Measurements from ENCODE around the gene ULK3.

The ULK3 gene

DNA sequence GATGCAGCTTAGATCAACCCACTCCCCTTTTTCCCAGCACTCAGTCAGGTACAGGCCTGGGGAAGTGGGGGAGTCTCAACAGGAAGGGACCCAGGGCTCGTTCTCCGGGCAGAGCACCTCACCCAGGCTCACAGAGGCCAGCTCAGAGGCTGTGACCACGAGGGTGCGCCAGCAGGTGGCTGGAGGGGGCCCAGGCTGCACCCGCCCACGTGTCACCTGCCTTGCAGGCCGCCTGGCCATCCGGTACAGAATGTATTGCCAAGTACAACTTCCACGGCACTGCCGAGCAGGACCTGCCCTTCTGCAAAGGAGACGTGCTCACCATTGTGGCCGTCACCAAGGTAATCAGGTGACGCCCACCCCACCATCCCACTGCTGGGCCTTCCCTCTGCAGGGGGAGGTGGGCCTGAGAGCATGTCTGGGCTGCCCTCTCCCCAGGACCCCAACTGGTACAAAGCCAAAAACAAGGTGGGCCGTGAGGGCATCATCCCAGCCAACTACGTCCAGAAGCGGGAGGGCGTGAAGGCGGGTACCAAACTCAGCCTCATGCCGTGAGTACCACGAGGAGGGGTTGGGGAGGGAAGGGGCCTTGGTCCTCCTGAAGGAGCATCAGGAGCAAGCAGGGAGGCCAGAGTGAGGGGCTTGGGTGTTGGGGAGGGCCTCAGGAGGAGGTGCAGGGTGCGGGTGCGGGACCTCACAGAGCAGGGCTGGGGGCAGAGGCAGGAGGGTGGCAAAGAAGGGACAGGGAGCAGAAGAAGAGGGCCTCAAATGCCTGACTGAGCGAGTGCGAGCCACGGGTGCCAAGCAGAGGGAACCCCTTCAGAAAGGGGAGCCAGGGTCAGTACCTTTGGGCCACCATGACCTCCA, 44.3 kb downstream of the ULK3 start:
- no peak for DNase-seq

DNA sequence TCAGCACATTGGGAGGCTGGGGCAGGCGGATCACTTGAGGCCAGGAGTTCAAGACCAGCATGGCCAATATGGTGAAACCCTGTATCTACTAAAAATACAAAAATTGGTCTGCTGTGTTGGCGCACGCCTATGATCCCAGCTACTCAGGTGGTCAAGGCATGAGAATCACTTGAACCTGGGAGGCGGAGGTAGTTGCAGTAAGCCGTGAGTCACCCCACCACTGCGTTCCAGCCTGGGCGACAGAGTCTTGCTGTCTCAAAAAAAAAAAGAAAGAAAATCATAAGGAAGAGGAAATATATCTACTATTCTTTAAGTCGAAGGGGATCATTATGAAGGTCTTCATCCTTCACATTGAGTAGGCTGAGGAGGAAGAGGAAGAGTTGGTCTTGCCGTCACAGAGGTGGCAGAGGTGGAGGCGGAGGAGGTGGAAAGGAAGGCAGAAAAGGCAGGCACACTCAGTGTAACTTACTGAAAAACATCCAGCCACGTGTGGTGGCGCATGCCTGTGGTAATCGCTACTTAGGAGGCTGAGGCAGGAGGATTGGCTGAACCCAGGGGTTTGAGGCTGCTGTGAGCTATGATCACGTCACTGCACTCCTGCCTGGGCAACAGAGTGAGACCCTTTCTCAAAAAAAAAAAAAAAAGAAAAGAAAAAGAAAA, 46.9 kb downstream of the ULK3 start:
- no peak for DNase-seq

DNA sequence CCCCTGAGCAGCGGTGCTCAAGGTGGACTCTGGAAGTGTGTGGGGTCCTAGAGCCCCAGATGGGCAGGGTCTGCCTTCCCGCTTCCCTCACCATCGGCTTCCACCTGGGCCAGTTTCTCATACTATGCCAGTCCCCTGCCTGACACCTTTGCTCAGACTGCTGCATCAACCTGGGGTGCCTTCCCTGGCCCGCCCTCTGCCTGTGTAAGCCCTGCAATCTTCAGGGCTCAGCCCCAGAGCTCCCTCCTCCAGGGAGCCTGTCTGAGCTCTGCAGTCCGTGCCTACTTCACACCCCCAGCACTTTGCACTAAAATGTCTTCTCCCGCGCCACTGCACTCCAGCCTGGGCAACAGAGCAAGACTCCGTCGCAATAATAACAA, 48.0 kb downstream of the ULK3 start:
- DNase-seq = no peak

DNA sequence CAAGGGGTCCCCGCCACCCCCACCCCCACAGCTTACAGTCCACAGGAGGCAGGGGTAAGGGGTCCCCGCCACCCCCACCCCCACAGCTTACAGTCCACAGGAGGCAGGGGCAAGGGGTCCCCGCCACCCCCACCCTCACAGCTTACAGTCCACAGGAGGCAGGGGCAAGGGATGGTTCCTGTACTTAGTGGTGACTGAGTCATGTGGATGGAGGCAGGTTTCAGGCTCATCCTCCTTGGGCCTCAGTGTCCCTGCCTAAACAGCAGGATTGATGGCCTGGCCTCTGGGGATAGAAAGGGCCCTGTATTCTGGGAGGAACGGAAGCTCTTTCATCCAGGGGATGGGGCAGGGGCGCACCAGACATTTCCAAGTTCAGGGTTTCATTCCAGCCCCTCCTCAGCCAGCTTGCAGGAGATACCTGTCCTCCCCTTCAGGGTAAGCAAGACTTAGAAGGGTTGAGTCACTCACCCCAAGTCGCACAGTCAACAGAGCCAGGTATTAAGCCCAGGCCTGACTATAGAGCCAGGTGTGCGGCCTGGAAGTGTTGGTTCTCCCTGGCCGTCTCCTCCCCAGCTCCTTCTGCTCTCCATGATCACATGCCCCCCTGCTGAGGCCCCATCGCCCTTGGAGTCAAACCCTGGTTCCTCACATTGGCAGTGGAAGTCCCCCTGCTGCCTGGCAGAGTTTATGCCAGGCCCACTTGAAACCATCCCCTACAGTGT, 48.5 kb downstream of the ULK3 start:
- DNase-seq = no peak

DNA sequence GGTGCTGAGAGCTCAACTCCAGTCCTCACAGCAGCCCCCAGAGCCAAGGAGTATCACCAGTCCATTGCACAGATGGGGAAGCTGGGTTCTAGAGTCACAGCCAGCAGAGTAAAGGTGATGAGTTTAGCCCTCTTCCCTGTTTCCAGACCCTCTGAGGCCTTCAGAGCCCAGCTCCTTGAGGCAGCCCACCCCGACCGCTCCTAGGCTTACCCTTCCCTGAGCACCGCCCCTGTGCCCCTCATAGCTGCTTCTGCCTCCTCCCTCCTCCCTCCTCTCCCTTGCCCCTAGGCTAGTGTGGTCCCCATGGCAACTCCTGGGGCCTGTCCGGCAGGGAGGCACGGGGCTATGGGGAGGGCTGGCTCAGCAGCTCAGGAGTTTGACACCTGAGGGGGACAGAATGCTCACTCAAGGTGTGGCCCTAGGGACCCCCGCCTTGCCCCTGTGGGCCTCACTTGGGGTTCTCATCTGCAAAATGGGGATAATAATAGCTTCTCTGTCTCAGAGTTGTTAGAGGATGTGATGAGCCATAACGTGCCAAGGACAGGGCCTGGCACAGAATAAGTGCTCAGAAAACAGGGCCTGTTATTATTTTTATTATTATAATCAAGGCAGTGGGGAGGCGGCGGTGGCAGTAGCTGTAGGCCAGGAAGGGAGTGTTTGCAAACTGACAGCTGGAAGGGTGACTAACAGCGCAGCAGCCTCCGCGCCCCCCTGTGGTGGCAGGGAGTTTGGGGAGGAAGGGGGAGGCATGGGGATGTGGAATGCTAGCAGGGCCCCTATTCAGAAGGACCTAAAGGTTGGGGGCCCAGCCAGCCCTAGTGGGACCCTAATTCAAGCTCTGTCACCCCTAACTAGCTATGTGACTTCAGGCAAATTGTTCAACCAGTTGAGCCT, 49.6 kb downstream of the ULK3 start:
- no peak for DNase-seq

DNA sequence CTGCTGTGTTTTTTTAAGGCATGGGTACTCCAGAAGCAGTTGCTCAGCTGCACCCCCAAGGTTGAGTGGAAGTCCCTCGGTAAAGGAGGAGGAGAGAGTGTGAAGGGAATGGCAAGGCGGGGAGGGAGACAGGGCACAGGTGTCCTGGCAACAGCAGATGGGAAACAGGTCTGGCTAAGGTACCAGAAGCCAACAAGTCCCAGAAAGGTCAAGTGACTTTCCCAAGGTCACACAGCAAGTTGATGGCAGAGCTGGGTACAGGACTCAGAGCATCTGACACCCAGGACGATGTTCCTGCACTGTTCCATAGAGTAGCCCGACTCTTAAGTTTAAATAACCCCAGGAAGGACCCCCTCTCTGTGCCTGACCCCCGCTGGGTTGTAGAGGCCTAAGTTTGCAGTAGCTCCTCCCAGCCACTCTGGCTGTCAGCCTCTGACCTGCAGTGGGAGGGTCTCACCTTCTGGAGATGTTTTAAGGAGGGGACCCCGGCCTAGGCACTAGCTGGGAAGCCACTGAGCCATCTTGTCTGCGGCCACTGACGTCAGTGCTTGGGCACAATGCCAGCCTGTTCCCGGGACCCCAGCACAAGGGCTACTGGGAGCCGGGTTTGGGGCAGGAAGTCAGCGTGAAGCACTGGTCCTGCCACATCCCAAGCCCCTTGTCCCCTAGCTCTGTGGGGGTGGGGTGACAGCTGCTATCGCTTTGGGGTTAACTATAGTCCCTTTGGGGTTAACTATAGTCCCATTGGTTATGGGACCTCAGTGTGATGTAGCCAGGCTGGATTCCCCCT, 50.5 kb downstream of the ULK3 start:
- DNase-seq = no peak

DNA sequence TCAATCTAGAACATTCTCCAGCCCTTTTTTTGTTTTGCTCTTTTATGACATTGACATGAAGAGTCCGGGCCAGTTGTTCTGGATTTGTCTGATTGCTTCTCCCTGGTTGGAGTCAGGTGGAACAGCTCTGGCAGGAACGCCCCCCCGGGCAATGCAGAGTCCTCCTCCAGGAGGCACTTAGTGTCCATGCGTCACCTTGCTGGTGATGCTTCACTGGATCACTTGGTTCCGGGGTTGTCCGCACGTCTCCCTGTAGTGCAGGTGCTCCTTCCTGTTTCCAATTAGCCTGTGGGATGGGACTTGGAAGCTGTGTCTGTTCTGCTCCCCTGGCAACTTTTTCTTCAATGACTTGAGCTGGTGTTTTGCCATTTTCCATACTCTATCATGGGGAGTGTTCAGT, 51.3 kb downstream of the ULK3 start:
- DNase-seq = no peak

DNA sequence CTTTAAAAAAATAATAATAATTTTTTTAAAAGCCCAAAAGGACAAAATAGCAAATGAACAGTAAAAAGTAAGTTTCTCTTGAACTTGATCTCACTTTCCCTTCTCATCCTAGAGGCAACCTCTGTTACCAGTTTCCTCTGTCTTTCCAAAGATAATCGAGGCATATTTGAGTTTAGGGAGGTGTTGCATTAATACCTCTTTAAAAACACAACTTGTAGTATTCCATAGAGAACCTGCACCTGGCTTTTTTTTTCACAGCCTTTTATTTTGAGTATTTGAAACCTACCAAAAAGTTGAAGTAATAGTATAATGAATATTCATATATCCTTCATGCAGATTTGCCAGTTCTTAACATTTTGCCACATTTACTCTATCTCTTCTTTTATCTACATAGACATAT, 51.9 kb downstream of the ULK3 start:
- DNase-seq = no peak

DNA sequence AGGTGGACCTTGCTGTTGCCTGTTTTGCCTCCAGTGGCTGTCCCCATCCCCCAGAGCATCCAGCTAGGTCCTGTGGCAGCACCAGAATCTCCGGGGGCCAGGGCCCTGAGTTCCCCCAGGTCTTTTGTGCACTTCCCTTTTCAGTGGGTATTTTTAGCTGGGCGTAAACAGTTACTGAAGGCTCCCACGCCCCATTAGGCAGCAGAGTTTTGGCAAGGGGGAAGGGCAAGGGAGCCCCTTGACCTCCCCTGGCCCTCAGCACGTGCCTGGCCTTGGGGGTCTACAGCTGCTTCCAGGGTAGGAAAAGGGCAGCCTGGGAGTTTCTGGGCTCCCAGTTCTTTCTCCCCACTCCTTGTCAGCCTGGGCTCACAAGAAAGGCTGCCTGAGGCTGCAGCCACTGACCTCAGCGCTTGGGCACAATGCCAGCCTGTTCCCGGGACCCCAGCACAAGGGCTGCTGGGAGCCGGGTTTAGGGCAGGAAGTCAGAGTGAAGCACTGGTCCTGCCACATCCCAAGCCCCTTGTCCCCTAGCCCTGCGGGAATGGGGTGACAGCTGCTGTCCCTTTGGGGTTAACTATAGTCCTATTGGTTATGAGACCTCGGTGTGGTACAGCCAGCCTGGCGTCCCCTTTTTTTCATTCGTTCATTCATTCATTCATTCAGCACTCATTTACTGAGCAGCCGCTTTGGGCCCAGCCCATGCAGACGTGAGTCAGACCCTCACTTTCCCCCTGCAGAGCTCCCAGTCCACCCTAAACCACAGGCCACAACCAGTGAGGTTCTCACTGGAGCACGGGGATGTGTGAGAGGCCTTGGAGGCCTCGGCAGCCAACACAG, 52.7 kb downstream of the ULK3 start:
- no peak for DNase-seq

DNA sequence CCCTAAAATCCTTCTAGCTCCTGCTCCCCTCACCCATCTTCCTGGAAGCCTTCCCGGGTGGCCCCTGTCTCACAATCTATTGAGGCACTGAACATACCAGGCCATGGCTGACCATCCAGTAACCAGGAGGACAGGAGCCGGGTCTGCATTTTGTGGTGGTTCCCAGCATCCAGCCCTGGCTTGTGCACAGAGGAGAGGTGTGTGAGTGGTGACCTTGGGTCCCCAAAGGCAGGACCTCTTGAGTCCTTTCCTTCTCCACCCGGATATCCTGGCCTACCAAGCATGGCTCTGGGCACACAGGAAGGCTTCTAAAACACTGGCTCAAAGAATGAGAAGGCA, 53.2 kb downstream of the ULK3 start:
- no peak for DNase-seq

DNA sequence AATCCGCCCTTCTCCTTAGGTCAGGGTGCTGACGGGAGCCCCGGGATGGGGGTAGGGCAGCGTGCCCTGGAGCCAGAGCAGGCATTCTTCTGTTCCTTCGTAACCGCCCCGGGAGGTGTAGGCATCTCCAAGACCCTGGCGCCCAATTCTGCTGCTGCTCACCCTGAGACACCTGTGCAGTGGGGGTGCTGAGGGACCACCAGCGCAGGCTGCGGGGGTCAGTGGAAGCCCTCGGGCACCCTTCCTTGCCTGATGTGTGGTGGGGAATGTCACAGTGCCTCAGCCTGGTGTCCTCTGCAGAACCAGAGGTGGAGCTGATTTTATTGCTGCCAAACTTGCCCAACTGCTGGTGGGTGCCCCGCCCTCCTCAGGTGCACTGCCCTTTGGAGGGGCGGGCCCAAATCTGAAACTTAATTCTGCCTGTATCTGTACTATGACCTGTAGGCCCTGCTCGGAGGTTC, 53.8 kb downstream of the ULK3 start:
- no peak for DNase-seq

DNA sequence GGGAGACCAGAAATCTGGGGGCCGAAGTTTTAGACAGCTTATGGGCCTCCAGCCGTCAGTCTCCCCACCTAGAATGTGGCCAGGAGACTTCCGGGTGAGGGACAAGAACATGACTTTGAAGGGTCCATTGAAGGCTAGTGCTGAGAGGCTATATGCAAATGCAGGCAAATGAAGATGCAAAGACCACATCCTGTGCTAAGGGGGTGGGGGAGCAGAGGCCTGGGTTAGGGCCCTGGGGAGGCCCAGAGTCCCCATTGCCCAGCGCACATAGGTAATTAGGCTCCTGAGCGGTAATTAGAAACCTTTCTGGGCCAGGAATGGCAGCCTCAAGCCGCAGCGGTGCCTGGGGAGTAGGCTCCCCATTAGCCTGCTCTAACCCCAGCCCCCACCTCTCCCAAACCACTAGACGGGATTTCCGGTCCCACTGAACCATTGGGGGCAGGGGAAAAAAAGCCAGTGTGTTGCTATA, 54.2 kb downstream of the ULK3 start:
- no peak for DNase-seq

DNA sequence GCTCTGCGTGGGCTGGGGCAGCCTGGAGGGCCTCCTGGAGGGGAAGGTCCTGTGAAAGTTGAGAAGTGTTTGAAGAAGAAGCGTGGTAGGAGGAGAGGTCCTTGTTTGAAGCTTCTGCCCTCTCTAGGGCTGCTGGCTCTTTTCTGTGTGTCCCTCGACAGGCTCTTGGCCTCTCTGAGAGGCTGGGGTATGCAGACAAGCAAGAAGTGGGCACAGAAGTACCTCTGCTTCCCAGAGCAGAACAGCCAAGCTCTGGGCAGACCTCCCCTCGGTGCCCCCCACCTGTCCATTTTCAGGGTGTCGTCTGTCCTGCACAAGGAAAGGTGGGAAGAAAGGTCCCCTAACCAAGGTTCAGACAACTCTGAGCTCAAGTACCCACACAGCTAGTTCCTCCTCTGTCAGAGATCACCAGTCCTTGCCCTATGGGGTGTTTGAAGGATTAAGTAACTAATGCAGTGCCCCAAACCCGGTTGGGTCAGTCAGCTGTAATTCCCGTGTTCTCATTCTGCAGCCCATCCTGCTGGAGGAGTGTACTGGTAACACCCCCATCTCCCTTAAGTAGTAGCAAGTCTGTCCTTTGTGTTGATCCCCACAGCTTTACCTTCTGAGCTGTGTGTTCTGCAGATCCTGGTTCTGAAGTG, 54.8 kb downstream of the ULK3 start:
- DNase-seq = no peak

DNA sequence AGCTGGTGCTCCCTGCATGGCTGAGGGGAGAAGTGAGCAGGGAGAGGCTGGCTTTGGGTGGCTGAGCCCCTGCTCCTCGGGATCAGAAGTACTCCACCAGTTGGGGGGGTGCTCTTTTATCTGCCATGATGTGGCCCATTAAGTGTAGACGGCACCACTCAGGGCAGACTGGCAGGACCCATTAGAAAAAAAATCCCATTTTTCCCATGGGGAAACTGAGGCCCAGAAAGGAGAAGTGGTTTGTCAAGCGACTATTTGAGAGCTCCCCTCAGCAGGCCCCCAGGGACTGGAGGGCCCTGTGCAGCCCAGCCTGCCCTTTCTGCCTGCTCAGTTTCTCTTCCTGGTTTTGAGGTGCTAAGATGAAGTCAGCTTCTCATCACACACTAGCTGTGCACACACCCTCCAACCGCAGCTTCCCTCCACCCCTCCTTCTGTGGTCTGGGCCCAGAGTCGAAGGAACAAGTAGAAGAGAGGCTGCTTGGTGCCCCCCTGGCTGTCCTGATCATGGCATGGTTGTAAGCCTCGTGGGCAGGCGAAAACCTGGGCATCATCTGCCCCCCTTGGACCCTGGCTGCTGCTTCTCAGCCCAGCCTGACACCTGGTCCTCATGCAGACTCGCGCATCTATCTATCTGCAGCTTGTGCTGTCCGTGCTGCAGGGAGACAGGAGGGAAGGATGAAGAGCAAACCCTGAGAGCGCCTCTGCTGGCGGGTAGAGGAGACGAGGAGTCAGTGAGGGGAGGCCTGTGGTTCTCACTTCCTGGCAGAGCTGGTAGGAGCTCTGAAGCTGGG, 55.5 kb downstream of the ULK3 start:
- DNase-seq = no peak

DNA sequence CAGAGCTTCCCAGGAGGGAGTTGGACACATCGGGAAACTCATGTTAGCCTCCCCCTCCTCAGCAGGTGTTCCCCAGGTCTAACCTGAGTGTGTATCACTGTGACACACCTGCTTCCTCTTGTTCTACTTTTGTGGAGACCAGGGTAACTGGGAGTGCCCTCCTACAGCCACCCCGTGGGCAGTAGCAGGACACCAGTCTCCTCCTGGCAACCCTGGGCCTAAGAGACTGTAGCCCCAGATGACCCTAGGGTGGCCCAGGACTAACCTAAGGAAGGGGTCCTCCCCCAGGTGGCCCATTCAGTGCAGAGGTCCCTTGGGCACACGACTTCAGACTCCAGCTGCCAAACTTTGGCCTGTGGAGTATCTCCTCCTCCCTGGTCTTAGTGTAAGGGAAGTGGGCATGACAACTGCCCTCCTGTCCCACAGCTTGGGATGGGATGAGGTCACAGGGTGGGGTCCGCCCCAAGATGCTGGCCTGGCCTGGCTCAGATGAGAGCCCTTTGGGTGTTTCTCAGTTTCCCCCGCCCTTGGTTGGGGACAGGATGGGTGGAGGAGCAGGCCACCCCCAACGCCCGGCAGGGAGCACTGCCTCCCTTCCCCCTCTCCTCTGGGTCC, 56.3 kb downstream of the ULK3 start:
- no peak for DNase-seq
